ENCODE data around the gene ROR1. TPM values are rescaled to one million over a fixed set of nuclear protein-coding genes. Genes with fewer than 3 reads are reported as not detected.

The ROR1 gene
- polyA plus RNA-seq, 1 of the 3 experiments (the other 2 are of a cell fraction), result 4.0 TPM

- TF ChIP-seq RAD21 (IDR thresholded peaks at IDR 0.05; ENCODE audit: low read length), result no peak
- TF ChIP-seq, protein P1, sequence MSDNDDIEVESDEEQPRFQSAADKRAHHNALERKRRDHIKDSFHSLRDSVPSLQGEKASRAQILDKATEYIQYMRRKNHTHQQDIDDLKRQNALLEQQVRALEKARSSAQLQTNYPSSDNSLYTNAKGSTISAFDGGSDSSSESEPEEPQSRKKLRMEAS (IDR thresholded peaks at IDR 0.05; ENCODE audit: low read depth), result peak; percentile 59; the same call in 1 of the 2 replicates
- TF ChIP-seq FOSL2 (IDR thresholded peaks at IDR 0.05; ENCODE audit: borderline replicate concordance, low read depth), result peak; percentile 41; the same call in 1 of the 2 replicates
- TF ChIP-seq RFX5 (IDR thresholded peaks at IDR 0.05; ENCODE audit: low read length), result no peak
- TF ChIP-seq JUND (IDR thresholded peaks at IDR 0.05), result peak; percentile 15; the same call in 1 of the 2 replicates
- no peak for TF ChIP-seq NFIC (IDR thresholded peaks at IDR 0.05; ENCODE audit: borderline replicate concordance)
- no peak for TF ChIP-seq YY1 (IDR thresholded peaks at IDR 0.05; ENCODE audit: low read depth)
- TF ChIP-seq POLR2AphosphoS5 (IDR thresholded peaks at IDR 0.05; ENCODE audit: low read depth, low read length), result no peak
- TF ChIP-seq PBX3 (IDR thresholded peaks at IDR 0.05), result no peak
- no peak for TF ChIP-seq ELF1 (IDR thresholded peaks at IDR 0.05)
- TF ChIP-seq RXRA (IDR thresholded peaks at IDR 0.05; ENCODE audit: borderline replicate concordance, low read depth), result peak; percentile 72; the same call in 1 of the 2 replicates
- no peak for TF ChIP-seq CTCF (IDR thresholded peaks at IDR 0.05)
- peak; percentile 55; the same call in 1 of the 2 replicates for TF ChIP-seq TCF12 (IDR thresholded peaks at IDR 0.05)
- Histone ChIP-seq H3F3A (replicated peaks; ENCODE audit: insufficient read depth) (peaks cover 6% of the 10 kb centered on the region), H3K4me1 (ENCODE audit: control insufficient read depth in 1 of 2, insufficient read depth in 2 of 2, low read depth in 1 of 2, low read length in 1 of 2) (peaks cover 0 to 7% of the 10 kb centered on the region in 2 experiments; a peak in 1 of 4 replicates), H4K20me1 (ENCODE audit: insufficient read depth) (no peaks in the 10 kb centered on the region), H3K9ac (peak overlapping the region; percentile 29; the same call in 1 of the 2 replicates), H3K4me2 (peak overlapping the region; percentile 60), H3K9me2 (no peaks in the 10 kb centered on the region), H3K4me3 (ENCODE audit: low read depth in 2 of 2, low read length in 1 of 2) (peak overlapping the region in 1 of 2 experiments; percentile 31; a peak in 1 of 4 replicates), H3K79me2 (ENCODE audit: insufficient read depth) (no peaks in the 10 kb centered on the region), H3K27me3 (ENCODE audit: insufficient read depth) (no peaks in the 10 kb centered on the region), H3K36me3 (replicated peaks in 1 of 2; ENCODE audit: control insufficient read depth in 1 of 2, insufficient read depth in 2 of 2, low read length in 1 of 2) (no peaks in the 10 kb centered on the region), H3K27ac (ENCODE audit: low read depth in 2 of 2, low read length in 1 of 2) (peak overlapping the region; percentile 69 to 77), H3K9me3 (no peaks in the 10 kb centered on the region), H2AFZ (ENCODE audit: low read depth) (no peak overlapping the region; the same call in 1 of the 2 replicates)
- no peak for DNase-seq
- CTCF ChIA-PET, result no interaction called here
- 58% methylated on average over 12 of the region's 12 CpGs for WGBS (ENCODE audit: low lambda C conversion rate)
- POLR2A ChIA-PET, result no interaction called here
Measured at GRCh38 chr1:63746129-63746864, 27.5 kb upstream of the ROR1 start.

DNA sequence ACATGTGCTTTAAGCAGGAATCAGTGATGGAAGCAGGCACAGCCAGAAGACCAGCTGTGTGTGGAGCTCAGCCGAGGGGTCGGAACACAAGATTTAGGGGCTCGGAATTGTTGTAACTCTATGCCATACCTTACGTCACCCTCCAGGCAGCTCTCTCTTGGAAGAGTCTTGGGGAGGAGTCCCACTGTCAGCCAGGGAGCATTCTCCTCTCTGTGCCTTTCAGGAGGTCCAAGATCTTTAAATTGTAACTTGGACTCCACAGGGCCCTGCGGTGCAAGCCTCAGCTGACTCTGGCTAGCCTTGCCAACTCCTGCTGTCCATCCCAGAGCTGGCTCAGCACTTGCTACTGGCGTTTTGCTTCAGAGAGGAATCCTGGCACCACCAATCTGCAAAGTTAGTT is 26.4 kb upstream of the ROR1 start:
- CTCF ChIA-PET, result interaction anchor here (1.6 kb wide), 1 partner anchor 56 kb away, joined by 4 read pairs; no protein-coding TSS in a partner anchor
- no peak overlapping the region for H2AFZ ChIP-seq (ENCODE audit: low read depth)
- H3K27ac ChIP-seq (ENCODE audit: low read depth in 2 of 2, low read length in 1 of 2), result no peak overlapping the region; a peak in 1 of 4 replicates
- H3F3A ChIP-seq (replicated peaks; ENCODE audit: insufficient read depth), result peaks cover 6% of the 10 kb centered on the region
- no peaks in the 10 kb centered on the region for H4K20me1 ChIP-seq (ENCODE audit: insufficient read depth)
- H3K4me2 ChIP-seq, result no peak overlapping the region
- no peaks in the 10 kb centered on the region for H3K9me3 ChIP-seq
- POLR2A ChIA-PET, result no interaction called here
- peaks cover 0 to 7% of the 10 kb centered on the region in 2 experiments; a peak in 1 of 4 replicates for H3K4me1 ChIP-seq (ENCODE audit: control insufficient read depth in 1 of 2, insufficient read depth in 2 of 2, low read depth in 1 of 2, low read length in 1 of 2)
- no peak for DNase-seq
- H3K27me3 ChIP-seq (ENCODE audit: insufficient read depth), result no peaks in the 10 kb centered on the region
- no peaks in the 10 kb centered on the region for H3K79me2 ChIP-seq (ENCODE audit: insufficient read depth)
- no peaks in the 10 kb centered on the region for H3K36me3 ChIP-seq (replicated peaks in 1 of 2; ENCODE audit: control insufficient read depth in 1 of 2, insufficient read depth in 2 of 2, low read length in 1 of 2)
- no peak overlapping the region for H3K9ac ChIP-seq
- H3K9me2 ChIP-seq, result no peaks in the 10 kb centered on the region
- no peak overlapping the region for H3K4me3 ChIP-seq (ENCODE audit: low read depth in 2 of 2, low read length in 1 of 2)
- WGBS (ENCODE audit: low lambda C conversion rate), result 85% methylated on average over 4 of the region's 6 CpGs
- TF ChIP-seq CTCF (IDR thresholded peaks at IDR 0.05), result no peak
- TF ChIP-seq GABPA (IDR thresholded peaks at IDR 0.05; ENCODE audit: low read depth), result no peak
- TF ChIP-seq, protein P1 (IDR thresholded peaks at IDR 0.05; ENCODE audit: low read depth), result no peak
- TF ChIP-seq MXI1 (IDR thresholded peaks at IDR 0.05; ENCODE audit: low read depth, low read length), result no peak
- TF ChIP-seq RCOR1 (IDR thresholded peaks at IDR 0.05; ENCODE audit: low read length), result no peak
- no peak for TF ChIP-seq CHD2 (IDR thresholded peaks at IDR 0.05; ENCODE audit: low read length, partially characterized antibody)
- TF ChIP-seq ZBTB33 (IDR thresholded peaks at IDR 0.05; ENCODE audit: borderline replicate concordance, low read depth), result no peak
- TF ChIP-seq ELF1 (IDR thresholded peaks at IDR 0.05), result no peak
- TF ChIP-seq POLR2AphosphoS5 (IDR thresholded peaks at IDR 0.05; ENCODE audit: low read depth, low read length), result no peak
